ENCODE data around the gene MCC. TPM values are rescaled to one million over a fixed set of nuclear protein-coding genes. Genes with fewer than 3 reads are reported as not detected.

The MCC gene
- total and polyA plus RNA-seq, 2 experiments from 2014 or later = 8.3 to 31.5 TPM

DNA sequence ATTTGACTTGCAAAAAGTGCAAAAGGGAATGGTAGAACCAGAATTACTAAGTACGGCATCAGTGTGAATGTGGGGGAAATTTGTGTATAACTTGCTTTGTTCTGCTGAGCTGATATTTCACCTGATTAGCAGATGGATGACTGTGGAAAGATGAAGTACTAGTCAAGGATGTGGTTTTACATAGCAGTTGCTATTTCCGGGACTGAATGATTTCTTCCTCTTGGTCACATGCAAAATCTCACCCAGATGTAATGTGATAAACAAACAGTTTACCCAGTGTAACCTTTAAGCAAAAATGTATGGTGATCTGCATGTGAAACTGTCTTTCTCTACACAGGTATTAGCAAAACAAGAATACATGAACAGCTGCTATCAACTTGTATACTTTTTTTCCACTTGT lies 465.6 kb downstream of the MCC start:
- H2AFZ ChIP-seq = no peak overlapping the region
- H3K36me3 ChIP-seq (replicated peaks; ENCODE audit: insufficient read depth, low read depth) = no peaks in the 10 kb centered on the region
- 85% methylated on average over 2 of the region's 2 CpGs for WGBS (ENCODE audit: low lambda C conversion rate, missing lambda C conversion rate)

GRCh38 chr5:113020461-113021273 lies 467.6 kb downstream of the MCC start:
- Histone ChIP-seq H2AFZ (no peak overlapping the region), H4K20me1 (ENCODE audit: insufficient read depth, poor library complexity, severe bottlenecking) (no peaks in the 10 kb centered on the region), H3K4me2 (no peak overlapping the region), H3K9me3 (ENCODE audit: low read depth) (no peaks in the 10 kb centered on the region), H3K36me3 (replicated peaks; ENCODE audit: insufficient read depth, low read depth) (no peaks in the 10 kb centered on the region), H3K9me2 (replicated peaks; ENCODE audit: insufficient read depth) (no peaks in the 10 kb centered on the region), H3K79me2 (no peaks in the 10 kb centered on the region), H3K4me1 (ENCODE audit: insufficient read depth) (peaks cover 2% of the 10 kb centered on the region), H3K4me3 (no peak overlapping the region), H3K27ac (no peak overlapping the region), H3K27me3 (no peaks in the 10 kb centered on the region)
- no peak for TF ChIP-seq EZH2phosphoT487 (IDR thresholded peaks at IDR 0.05; ENCODE audit: low read depth, severe bottlenecking, unreplicated experiment)
- TF ChIP-seq, protein P1, sequence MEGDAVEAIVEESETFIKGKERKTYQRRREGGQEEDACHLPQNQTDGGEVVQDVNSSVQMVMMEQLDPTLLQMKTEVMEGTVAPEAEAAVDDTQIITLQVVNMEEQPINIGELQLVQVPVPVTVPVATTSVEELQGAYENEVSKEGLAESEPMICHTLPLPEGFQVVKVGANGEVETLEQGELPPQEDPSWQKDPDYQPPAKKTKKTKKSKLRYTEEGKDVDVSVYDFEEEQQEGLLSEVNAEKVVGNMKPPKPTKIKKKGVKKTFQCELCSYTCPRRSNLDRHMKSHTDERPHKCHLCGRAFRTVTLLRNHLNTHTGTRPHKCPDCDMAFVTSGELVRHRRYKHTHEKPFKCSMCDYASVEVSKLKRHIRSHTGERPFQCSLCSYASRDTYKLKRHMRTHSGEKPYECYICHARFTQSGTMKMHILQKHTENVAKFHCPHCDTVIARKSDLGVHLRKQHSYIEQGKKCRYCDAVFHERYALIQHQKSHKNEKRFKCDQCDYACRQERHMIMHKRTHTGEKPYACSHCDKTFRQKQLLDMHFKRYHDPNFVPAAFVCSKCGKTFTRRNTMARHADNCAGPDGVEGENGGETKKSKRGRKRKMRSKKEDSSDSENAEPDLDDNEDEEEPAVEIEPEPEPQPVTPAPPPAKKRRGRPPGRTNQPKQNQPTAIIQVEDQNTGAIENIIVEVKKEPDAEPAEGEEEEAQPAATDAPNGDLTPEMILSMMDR (IDR thresholded peaks at IDR 0.05; ENCODE audit: poor library complexity) = no peak
- TF ChIP-seq EZH2 (IDR thresholded peaks at IDR 0.05; ENCODE audit: borderline replicate concordance) = no peak
- 92% methylated on average over 11 of the region's 11 CpGs for WGBS (ENCODE audit: low lambda C conversion rate, missing lambda C conversion rate)
- DNase-seq (ENCODE audit: low spot score) = no peak

More for the DNA sequence above, 465.6 kb downstream of the MCC start:
- Histone ChIP-seq H3K4me1 (ENCODE audit: insufficient read depth) (peaks cover 2% of the 10 kb centered on the region), H3K27ac (no peak overlapping the region), H3K4me2 (no peak overlapping the region), H3K9me3 (ENCODE audit: low read depth) (no peaks in the 10 kb centered on the region), H4K20me1 (ENCODE audit: insufficient read depth, poor library complexity, severe bottlenecking) (no peaks in the 10 kb centered on the region), H3K27me3 (no peaks in the 10 kb centered on the region), H3K79me2 (no peaks in the 10 kb centered on the region), H3K9me2 (replicated peaks; ENCODE audit: insufficient read depth) (no peaks in the 10 kb centered on the region), H3K4me3 (no peak overlapping the region)
- TF ChIP-seq EZH2 (IDR thresholded peaks at IDR 0.05; ENCODE audit: borderline replicate concordance) (no peak), EZH2phosphoT487 (IDR thresholded peaks at IDR 0.05; ENCODE audit: low read depth, severe bottlenecking, unreplicated experiment) (no peak)
- TF ChIP-seq, protein P1 (IDR thresholded peaks at IDR 0.05; ENCODE audit: poor library complexity) = no peak
- DNase-seq (ENCODE audit: low spot score) = no peak

DNA sequence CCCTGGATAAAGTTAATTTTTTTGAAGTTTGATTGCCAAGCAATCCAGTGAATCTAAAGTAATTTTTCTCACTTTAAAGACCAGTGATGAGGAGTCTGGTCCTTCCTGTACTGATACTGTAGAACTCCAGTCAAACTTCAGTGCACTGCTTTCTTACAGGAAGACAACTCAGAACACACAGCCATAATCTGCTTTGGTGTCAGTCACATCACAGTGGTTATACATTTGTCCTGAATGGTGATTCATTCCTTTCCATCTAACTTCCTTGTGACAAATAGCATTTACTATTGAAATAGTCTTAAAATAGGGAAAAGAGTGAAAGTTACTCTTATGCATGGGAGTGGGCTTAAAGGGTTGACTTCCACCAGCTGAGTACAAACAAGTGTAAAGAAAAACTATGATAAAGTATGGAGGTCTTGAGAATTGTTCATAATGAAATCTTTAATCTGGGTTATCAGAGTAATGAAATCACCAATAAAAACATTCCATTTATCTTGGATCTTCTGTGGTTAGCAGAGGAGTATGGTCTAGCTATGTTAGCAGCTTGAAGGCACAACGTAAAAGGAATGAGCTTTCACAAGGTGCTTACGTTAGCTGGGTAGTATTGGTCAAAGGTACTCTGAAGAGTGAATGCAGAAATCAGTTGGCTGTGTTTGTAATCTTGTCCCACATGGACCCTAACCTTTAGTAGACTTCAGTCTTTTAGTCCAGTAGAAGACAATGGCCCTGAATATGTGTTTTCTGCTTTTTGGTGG lies 470.2 kb downstream of the MCC start:
- no peaks in the 10 kb centered on the region for H3K9me2 ChIP-seq (replicated peaks; ENCODE audit: insufficient read depth)
- WGBS (ENCODE audit: low lambda C conversion rate, missing lambda C conversion rate) = 98% methylated on average over 2 of the region's 2 CpGs
- H3K27ac ChIP-seq = no peak overlapping the region
- TF ChIP-seq EZH2 (IDR thresholded peaks at IDR 0.05; ENCODE audit: borderline replicate concordance) = no peak
- TF ChIP-seq, protein P1 (IDR thresholded peaks at IDR 0.05; ENCODE audit: poor library complexity) = no peak
- TF ChIP-seq EZH2phosphoT487 (IDR thresholded peaks at IDR 0.05; ENCODE audit: low read depth, severe bottlenecking, unreplicated experiment) = no peak
- H3K9me3 ChIP-seq (ENCODE audit: low read depth) = no peaks in the 10 kb centered on the region
- no peak overlapping the region for H3K4me2 ChIP-seq
- H2AFZ ChIP-seq = no peak overlapping the region
- H3K4me3 ChIP-seq = no peak overlapping the region
- H3K27me3 ChIP-seq = no peaks in the 10 kb centered on the region
- H3K4me1 ChIP-seq (ENCODE audit: insufficient read depth) = peaks cover 2% of the 10 kb centered on the region
- H4K20me1 ChIP-seq (ENCODE audit: insufficient read depth, poor library complexity, severe bottlenecking) = no peaks in the 10 kb centered on the region
- DNase-seq (ENCODE audit: low spot score) = no peak
- H3K36me3 ChIP-seq (replicated peaks; ENCODE audit: insufficient read depth, low read depth) = no peaks in the 10 kb centered on the region
- H3K79me2 ChIP-seq = no peaks in the 10 kb centered on the region

Measured in hepatocyte (in vitro differentiated cells).